GM18505 (cell line): ENCODE measurements around the gene CCIN.
"Not testable (repeated sequence)": the region's sequence is repeated elsewhere in the genome, so short reads cannot be mapped to it uniquely, and the experiment has no call there.

Source experiments
- ATAC-seq: cut with Tn5 transposase; IDR thresholded peaks from one replicate; pipeline ENCODE4 v1.9.1; 2021; ENCODE audit not compliant: unreplicated experiment
- POLR2A ChIP-seq: IDR thresholded peaks from 4 replicates; pipeline ENCODE4 v1.6.1; 2011; ENCODE audit warnings: borderline replicate concordance; ENCODE audit not compliant: insufficient read depth, insufficient read length; ENCODE audit errors: extremely low read depth

Gene CCIN

GRCh38 chr9:36169166-36169565, at the start of gene CCIN:
CCIN (plus strand) TSS chr9:36169388; CDS start chr9:36169503, 115 bp downstream.
- ATAC-seq: no peak
- TF ChIP-seq POLR2A: no peak

- TF ChIP-seq POLR2A: no peak
- ATAC-seq: no peak
Observed at GRCh38 chr9:36119476-36119875, 49.7 kb upstream of the CCIN start.

GRCh38 chr9:36120705-36121104, 48.5 kb upstream of the CCIN start:
- TF ChIP-seq POLR2A: no peak
- no peak for ATAC-seq

GRCh38 chr9:36121971-36122370, 47.2 kb upstream of the CCIN start:
- no peak for TF ChIP-seq POLR2A
- no peak for ATAC-seq

- no peak for ATAC-seq
Observed at GRCh38 chr9:36123515-36123914, 45.7 kb upstream of the CCIN start.

GRCh38 chr9:36125062-36125855, 43.9 kb upstream of the CCIN start:
- TF ChIP-seq POLR2A: no peak
- ATAC-seq: no peak

More at GRCh38 chr9:36123515-36123914, 45.7 kb upstream of the CCIN start:
- TF ChIP-seq POLR2A: no peak

GRCh38 chr9:36126016-36126730, 43.0 kb upstream of the CCIN start:
- no peak for ATAC-seq

GRCh38 chr9:36127652-36128244, 41.4 kb upstream of the CCIN start:
- no peak for TF ChIP-seq POLR2A
- ATAC-seq: no peak

More at GRCh38 chr9:36126016-36126730, 43.0 kb upstream of the CCIN start:
- TF ChIP-seq POLR2A: no peak

GRCh38 chr9:36128349-36128748, 40.8 kb upstream of the CCIN start:
- TF ChIP-seq POLR2A: no peak
- no peak for ATAC-seq

- no peak for ATAC-seq
- no peak for TF ChIP-seq POLR2A
Observed at GRCh38 chr9:36129139-36129538, 40.0 kb upstream of the CCIN start.

- ATAC-seq: not testable (repeated sequence)
Observed at GRCh38 chr9:36131666-36132065, 37.5 kb upstream of the CCIN start.

GRCh38 chr9:36132086-36132485, 37.1 kb upstream of the CCIN start:
- no peak for TF ChIP-seq POLR2A
- ATAC-seq: no peak

- no peak for TF ChIP-seq POLR2A
- no peak for ATAC-seq
Observed at GRCh38 chr9:36134761-36135505, 34.3 kb upstream of the CCIN start.
